ENCODE measurements around the gene ARHGDIA. TPM values are rescaled to one million over a fixed set of nuclear protein-coding genes. Genes with fewer than 3 reads are reported as not detected.

The ARHGDIA gene
- total RNA-seq, 4 donors from 2014 or later = 115 to 173 (median 164) TPM

GRCh38 chr17:81909966-81910839, 39.1 kb upstream of the ARHGDIA start:
- H3K36me3 ChIP-seq = peaks cover 20 to 27% of the 10 kb centered on the region in 2 donors
- 35 to 40% methylated on average over 18 to 23 of the region's 23 CpGs for WGBS, 2 donors
- H3K27me3 ChIP-seq = no peaks in the 10 kb centered on the region
- no peak for TF ChIP-seq POLR2A (IDR thresholded peaks at IDR 0.05)
- TF ChIP-seq, protein P1, sequence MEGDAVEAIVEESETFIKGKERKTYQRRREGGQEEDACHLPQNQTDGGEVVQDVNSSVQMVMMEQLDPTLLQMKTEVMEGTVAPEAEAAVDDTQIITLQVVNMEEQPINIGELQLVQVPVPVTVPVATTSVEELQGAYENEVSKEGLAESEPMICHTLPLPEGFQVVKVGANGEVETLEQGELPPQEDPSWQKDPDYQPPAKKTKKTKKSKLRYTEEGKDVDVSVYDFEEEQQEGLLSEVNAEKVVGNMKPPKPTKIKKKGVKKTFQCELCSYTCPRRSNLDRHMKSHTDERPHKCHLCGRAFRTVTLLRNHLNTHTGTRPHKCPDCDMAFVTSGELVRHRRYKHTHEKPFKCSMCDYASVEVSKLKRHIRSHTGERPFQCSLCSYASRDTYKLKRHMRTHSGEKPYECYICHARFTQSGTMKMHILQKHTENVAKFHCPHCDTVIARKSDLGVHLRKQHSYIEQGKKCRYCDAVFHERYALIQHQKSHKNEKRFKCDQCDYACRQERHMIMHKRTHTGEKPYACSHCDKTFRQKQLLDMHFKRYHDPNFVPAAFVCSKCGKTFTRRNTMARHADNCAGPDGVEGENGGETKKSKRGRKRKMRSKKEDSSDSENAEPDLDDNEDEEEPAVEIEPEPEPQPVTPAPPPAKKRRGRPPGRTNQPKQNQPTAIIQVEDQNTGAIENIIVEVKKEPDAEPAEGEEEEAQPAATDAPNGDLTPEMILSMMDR (IDR thresholded peaks at IDR 0.05) = no peak
- H3K4me1 ChIP-seq = peaks cover 14 to 19% of the 10 kb centered on the region in 2 donors
- peak overlapping the region; percentile 55 to 69 (median 68) for H3K4me3 ChIP-seq (replicated peaks in 1 of 3)
- H3K9me3 ChIP-seq = no peaks in the 10 kb centered on the region
- peak overlapping the region in 1 of 3 donors; percentile 24 for H3K27ac ChIP-seq
- intact Hi-C loops (cut with DNase I) = no loop called here
- peak; percentile 69 to 72 for DNase-seq

DNA sequence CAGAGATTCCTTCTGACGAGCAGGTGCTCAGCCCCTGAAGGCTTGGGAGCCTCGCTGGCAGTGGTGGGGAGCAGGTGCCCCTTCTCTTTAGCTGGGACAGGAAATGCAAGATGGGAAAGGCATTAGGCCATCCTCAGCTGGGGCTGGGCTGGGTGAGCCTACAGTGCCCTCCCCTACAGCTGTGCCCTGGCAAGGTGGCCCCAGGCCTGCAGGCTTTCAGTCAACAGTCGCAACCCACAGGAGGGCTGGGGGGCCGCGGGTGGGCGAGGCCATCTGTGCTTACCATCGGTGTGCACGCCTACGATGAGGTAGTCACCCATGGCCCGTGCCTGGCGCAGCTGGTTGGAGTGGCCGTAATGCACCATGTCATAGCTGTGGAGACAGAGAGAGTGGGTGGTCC, 38.1 kb upstream of the ARHGDIA start:
- Histone ChIP-seq H3K27me3 (no peaks in the 10 kb centered on the region), H3K9me3 (no peaks in the 10 kb centered on the region), H3K27ac (no peak overlapping the region), H3K36me3 (peaks cover 10 to 17% of the 10 kb centered on the region in 2 donors), H3K4me1 (peaks cover 14 to 19% of the 10 kb centered on the region in 2 donors), H3K4me3 (replicated peaks in 1 of 3) (no peak overlapping the region)
- intact Hi-C loops (cut with DNase I) = no loop called here
- WGBS, 2 donors = 96 to 100% methylated on average over 5 to 8 of the region's 12 CpGs
- TF ChIP-seq, protein P1 (IDR thresholded peaks at IDR 0.05) = no peak
- no peak for TF ChIP-seq POLR2A (IDR thresholded peaks at IDR 0.05)
- DNase-seq = no peak

DNA sequence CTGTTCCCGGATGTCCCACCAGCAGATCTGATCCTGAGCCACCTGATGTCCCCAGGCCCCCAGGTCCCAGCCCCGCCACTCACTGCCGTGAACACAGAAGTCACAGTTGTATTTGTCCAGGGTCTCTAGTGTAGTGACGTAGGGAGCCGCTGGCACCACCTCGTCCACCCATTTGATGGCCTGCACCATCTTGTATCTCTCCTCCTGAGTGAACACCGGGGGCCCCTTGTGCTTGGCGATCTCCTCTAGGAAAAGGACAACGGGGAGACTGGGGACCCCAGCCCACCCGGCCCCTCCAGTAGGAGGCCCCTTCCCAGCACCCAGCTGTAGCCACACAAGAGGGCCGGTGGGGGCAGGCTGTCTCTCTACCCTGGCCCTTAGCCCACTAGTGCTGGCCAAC, 37.7 kb upstream of the ARHGDIA start:
- TF ChIP-seq, protein P1 (IDR thresholded peaks at IDR 0.05) = no peak
- no peak for TF ChIP-seq POLR2A (IDR thresholded peaks at IDR 0.05)
- H3K4me3 ChIP-seq (replicated peaks in 1 of 3) = no peak overlapping the region
- no peaks in the 10 kb centered on the region for H3K9me3 ChIP-seq
- no peak overlapping the region for H3K27ac ChIP-seq
- WGBS, 2 donors = 100% methylated on average over 3 to 9 of the region's 11 CpGs
- H3K36me3 ChIP-seq = peaks cover 6 to 13% of the 10 kb centered on the region in 2 donors
- intact Hi-C loops (cut with DNase I) = no loop called here
- peaks cover 14 to 19% of the 10 kb centered on the region in 2 donors for H3K4me1 ChIP-seq
- DNase-seq = no peak
- no peaks in the 10 kb centered on the region for H3K27me3 ChIP-seq

- intact Hi-C loops (cut with DNase I) = no loop called here
- peaks cover 14 to 23% of the 10 kb centered on the region in 2 donors for H3K4me1 ChIP-seq
- H3K4me3 ChIP-seq (replicated peaks in 1 of 3) = no peak overlapping the region
- TF ChIP-seq POLR2A (IDR thresholded peaks at IDR 0.05) = no peak
- TF ChIP-seq, protein P1 (IDR thresholded peaks at IDR 0.05) = no peak
- H3K27me3 ChIP-seq = no peaks in the 10 kb centered on the region
- peaks cover 0 to 6% of the 10 kb centered on the region in 2 donors for H3K36me3 ChIP-seq
- DNase-seq = no peak
- H3K9me3 ChIP-seq = no peaks in the 10 kb centered on the region
- H3K27ac ChIP-seq = no peak overlapping the region
- 91 to 98% methylated on average over 8 to 12 of the region's 26 CpGs for WGBS, 2 donors
Observed at GRCh38 chr17:81907219-81908145, 36.3 kb upstream of the ARHGDIA start.

Measured in thyroid gland (tissue), 4 donors.